K562 (cell line): Measurements from ENCODE around the gene SLC30A1. TPM values are rescaled to one million over a fixed set of nuclear protein-coding genes. Genes with fewer than 3 reads are reported as not detected.

Experiments used
- CBX3 ChIP-seq, 2 experiments: IDR thresholded peaks; 1 replicate in 1 of 2; 2 replicates in 1 of 2; pipeline ENCODE4 v1.6.1; 2012; ENCODE audit warnings: inconsistent platforms in 2 of 2, low read length in 2 of 2, borderline replicate concordance in 1 of 2, control low read depth in 1 of 2
- DIDO1 ChIP-seq: fragments of 450-650 bp; IDR thresholded peaks from 2 replicates; pipeline ENCODE4 v1.6.1; 2016; ENCODE audit warnings: low read depth, missing biosample characterization, missing genetic modification characterization
- ELK1 ChIP-seq: sonication (generic); formaldehyde crosslinking; IDR thresholded peaks from 2 replicates; pipeline ENCODE4 v1.8.1; 2022; ENCODE audit warnings: missing genetic modification reagents
- ESRRA ChIP-seq: fragments of 450-650 bp; IDR thresholded peaks from 2 replicates; pipeline ENCODE4 v1.6.1; 2014; ENCODE audit warnings: low read depth, mild to moderate bottlenecking, moderate library complexity, borderline replicate concordance
- ETS1 ChIP-seq: conservative IDR thresholded peaks from 2 replicates; pipeline ENCODE4 v1.6.1; 2011; ENCODE audit warnings: low read depth, mild to moderate bottlenecking, low read length; ENCODE audit not compliant: control insufficient read depth
- HEY1 ChIP-seq: fragments of 250-450 bp; sonication (Bioruptor Pico); IDR thresholded peaks from 2 replicates; pipeline ENCODE4 v1.5.0; 2020; ENCODE audit warnings: mild to moderate bottlenecking, moderate library complexity, borderline replicate concordance
- KDM2B ChIP-seq: fragments of 250-450 bp; sonication (Bioruptor Pico); IDR thresholded peaks from 2 replicates; pipeline ENCODE4 v1.8.0; 2021; ENCODE audit warnings: mild to moderate bottlenecking, moderate library complexity
- MBD2 ChIP-seq: sonication (generic); IDR thresholded peaks from 2 replicates; pipeline ENCODE4 v1.6.1; 2016; ENCODE audit warnings: low read depth, borderline replicate concordance
- SFPQ ChIP-seq: fragments of 200-400 bp; formaldehyde crosslinking; IDR thresholded peaks from 2 replicates; pipeline ENCODE4 v1.6.1; 2017; ENCODE audit warnings: mild to moderate bottlenecking, low read depth, low read length, moderate library complexity
- SMAD4 ChIP-seq: fragments of 250-450 bp; sonication (Bioruptor Pico); conservative IDR thresholded peaks from 2 replicates; pipeline ENCODE4 v1.8.0; 2021; ENCODE audit warnings: inconsistent platforms, mild to moderate bottlenecking, moderate library complexity
- ZC3H4 ChIP-seq: sonication (generic); formaldehyde crosslinking; IDR thresholded peaks from 2 replicates; pipeline ENCODE4 v1.9.0; 2021; ENCODE audit warnings: missing genetic modification reagents, borderline replicate concordance
- polyA plus RNA-seq, 8 experiments: library from polyadenylated mRNA; depleted of rRNA in 4 of 8; stranded (reverse) in 5 of 8; unstranded in 3 of 8; fragments of >200 nt; fragmentation: Nextera tagmentation in 2 of 8; fragmentation: Illumina TruSeq in 1 of 8; extraction: Ambion mirVana in 2 of 8; extraction: Trizol in 1 of 8; gene quantifications; 2 replicates each; pipeline versions ENCODE4 v1.2.1 to v1.2.3, GENCODE V29; 2011 to 2014; ENCODE audit warnings: inconsistent platforms in 1 of 8, missing spikeins in 1 of 8
- total RNA-seq, 7 experiments: library from RNA; depleted of rRNA in 6 of 7; stranded (reverse); fragments of >200 nt in 6 of 7; fragmentation: Illumina TruSeq in 2 of 7; extraction: Trizol in 2 of 7; gene quantifications; 2 replicates each; pipeline versions ENCODE4 v1.2.1 to v1.2.3, GENCODE V29; 2011 to 2021; ENCODE audit warnings: low replicate concordance in 1 of 7

The SLC30A1 gene
- total and polyA plus RNA-seq, 9 of the 15 experiments (the other 6 are each of a cell fraction or from before 2014, with no cell fraction given): 4.1 to 14.4 (median 6.6) TPM

- no peak; the same call in 1 of the 2 replicates for TF ChIP-seq ELK1 (CRISPR knock-in tag)
- no peak; the same call in 1 of the 2 replicates for TF ChIP-seq KDM2B
- TF ChIP-seq SMAD4 (CRISPR knock-in tag): peak; percentile 87
- TF ChIP-seq ETS1: 0 out of 2 replicates have a peak, but pooled peaks have one; percentile 21
- peak; percentile 56; the same call in 1 of the 2 replicates for TF ChIP-seq ESRRA
- TF ChIP-seq ZC3H4 (CRISPR knock-in tag): no peak
- no peak for TF ChIP-seq SFPQ
- TF ChIP-seq DIDO1 (tag): no peak
- no peak for TF ChIP-seq HEY1 (CRISPR knock-in tag)
- 0 out of 3 replicates have a peak, but pooled peaks of 1 of the 2 experiments have one; percentile 11 for TF ChIP-seq CBX3 (IDR thresholded peaks at IDR 0.05; ENCODE audit: borderline replicate concordance in 1 of 2, low read length in 2 of 2)
- TF ChIP-seq MBD2: peak; percentile 90
Measured at GRCh38 chr1:211578640-211579439, at the start of gene SLC30A1 (continued).
